Ectodermal cell (in vitro differentiated cells): ENCODE measurements around the gene SNRNP48.
A peak's percentile ranks its signal among the peaks of the same experiment; 100 is the strongest.

Source experiments
- H3K27ac ChIP-seq: 2 replicates; pipeline ENCODE4 v1.7.0; 2013; ENCODE audit warnings: mild to moderate bottlenecking, low read depth, low read length; ENCODE audit not compliant: insufficient read depth, poor library complexity, severe bottlenecking
- H3K27me3 ChIP-seq: 2 replicates; pipeline ENCODE4 v1.7.0; 2013; ENCODE audit warnings: mild to moderate bottlenecking, low read length; ENCODE audit not compliant: insufficient read depth, control insufficient read depth, poor library complexity, severe bottlenecking
- H3K36me3 ChIP-seq: one replicate; pipeline ENCODE4 v1.7.0; 2013; ENCODE audit warnings: low read length; ENCODE audit not compliant: control insufficient read depth, insufficient read depth
- H3K4me1 ChIP-seq: one replicate; pipeline ENCODE4 v1.7.0; 2013; ENCODE audit warnings: low read length; ENCODE audit not compliant: control insufficient read depth, insufficient read depth
- H3K4me3 ChIP-seq: 2 replicates; pipeline ENCODE4 v1.7.0; 2013; ENCODE audit warnings: low read depth, low read length, control low read depth; ENCODE audit not compliant: insufficient read depth
- H3K9me3 ChIP-seq: 2 replicates; pipeline ENCODE4 v1.7.0; 2013; ENCODE audit warnings: mild to moderate bottlenecking, low read length, moderate library complexity; ENCODE audit not compliant: control insufficient read depth
- WGBS, 2 experiments: methylation state at CpG; one replicate each; pipeline ENCODE4 v1.1.7; 2013; ENCODE audit warnings: missing lambda C conversion rate in 2 of 2; 5-methylcytosine and 5-hydroxymethylcytosine counted together

SNRNP48 gene

DNA sequence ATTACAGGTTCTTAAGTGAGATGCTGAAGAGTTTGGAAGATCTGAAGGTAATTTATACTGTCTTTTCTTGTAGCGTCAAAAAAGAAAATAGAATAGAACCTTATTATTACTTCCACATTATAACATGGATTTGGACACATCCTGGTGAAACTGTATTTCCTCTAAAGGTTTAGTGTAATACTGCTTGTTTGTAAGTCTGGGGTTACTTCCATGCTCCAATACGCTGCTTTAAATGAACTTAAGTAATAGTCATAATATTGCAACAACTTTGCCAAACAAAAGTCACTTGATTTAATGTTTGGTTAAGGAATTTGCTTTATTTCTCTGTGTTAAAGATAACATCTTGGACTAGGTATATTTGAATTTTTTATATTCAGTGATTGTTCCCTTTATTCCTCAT lies 11.5 kb upstream of the SNRNP48 start:
- Histone ChIP-seq H3K4me1 (no peaks in the 10 kb centered on the region), H3K9me3 (no peaks in the 10 kb centered on the region), H3K4me3 (no peak overlapping the region), H3K27me3 (no peaks in the 10 kb centered on the region), H3K27ac (no peak overlapping the region), H3K36me3 (peaks cover 2% of the 10 kb centered on the region)
- 50% methylated on average over 1 of the region's 2 CpGs; no CpG with 5 or more reads in 1 of the 2 experiments for WGBS, 2 experiments

DNA sequence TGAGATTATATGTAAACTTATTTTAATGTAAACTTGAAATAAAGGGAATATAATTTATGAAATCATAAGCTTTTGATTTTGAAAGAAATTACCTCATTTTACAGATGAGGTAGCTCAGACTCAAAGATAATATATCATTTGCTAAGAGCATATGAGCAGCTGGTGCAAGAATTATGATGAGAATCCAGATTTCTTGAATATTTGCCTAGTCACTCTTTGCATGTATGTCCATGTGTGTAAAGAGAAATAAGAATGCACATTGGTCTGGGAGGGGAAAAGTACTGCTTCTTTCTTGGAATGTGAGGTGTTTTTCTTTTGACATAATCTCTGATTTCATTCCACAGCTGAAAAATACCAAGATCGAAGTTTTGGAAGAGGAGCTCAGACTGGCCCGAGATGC lies 11.1 kb upstream of the SNRNP48 start:
- H3K27me3 ChIP-seq = no peaks in the 10 kb centered on the region
- H3K9me3 ChIP-seq = no peaks in the 10 kb centered on the region
- no peaks in the 10 kb centered on the region for H3K4me1 ChIP-seq
- H3K27ac ChIP-seq = no peak overlapping the region
- H3K36me3 ChIP-seq = peaks cover 2% of the 10 kb centered on the region
- H3K4me3 ChIP-seq = no peak overlapping the region
- 95 to 100% methylated on average over 2 of the region's 2 CpGs for whole genome bisulfite sequencing, 2 experiments

DNA sequence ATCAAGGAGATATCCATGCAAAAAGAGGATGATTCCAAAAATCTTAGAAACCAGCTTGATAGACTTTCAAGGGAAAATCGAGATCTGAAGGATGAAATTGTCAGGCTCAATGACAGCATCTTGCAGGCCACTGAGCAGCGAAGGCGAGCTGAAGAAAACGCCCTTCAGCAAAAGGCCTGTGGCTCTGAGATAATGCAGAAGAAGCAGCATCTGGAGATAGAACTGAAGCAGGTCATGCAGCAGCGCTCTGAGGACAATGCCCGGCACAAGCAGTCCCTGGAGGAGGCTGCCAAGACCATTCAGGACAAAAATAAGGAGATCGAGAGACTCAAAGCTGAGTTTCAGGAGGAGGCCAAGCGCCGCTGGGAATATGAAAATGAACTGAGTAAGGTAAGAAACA lies 10.1 kb upstream of the SNRNP48 start:
- WGBS, 2 experiments = 93 to 95% methylated on average over 9 of the region's 9 CpGs
- Histone ChIP-seq H3K36me3 (peaks cover 2% of the 10 kb centered on the region), H3K4me3 (no peak overlapping the region), H3K27ac (no peak overlapping the region), H3K4me1 (no peaks in the 10 kb centered on the region), H3K27me3 (no peaks in the 10 kb centered on the region), H3K9me3 (no peaks in the 10 kb centered on the region)

DNA sequence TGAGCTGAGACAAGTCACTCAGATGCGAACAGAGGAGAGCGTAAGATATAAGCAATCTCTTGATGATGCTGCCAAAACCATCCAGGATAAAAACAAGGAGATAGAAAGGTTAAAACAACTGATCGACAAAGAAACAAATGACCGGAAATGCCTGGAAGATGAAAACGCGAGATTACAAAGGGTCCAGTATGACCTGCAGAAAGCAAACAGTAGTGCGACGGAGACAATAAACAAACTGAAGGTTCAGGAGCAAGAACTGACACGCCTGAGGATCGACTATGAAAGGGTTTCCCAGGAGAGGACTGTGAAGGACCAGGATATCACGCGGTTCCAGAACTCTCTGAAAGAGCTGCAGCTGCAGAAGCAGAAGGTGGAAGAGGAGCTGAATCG lies 9.5 kb upstream of the SNRNP48 start:
- no peak overlapping the region for H3K4me3 ChIP-seq
- H3K4me1 ChIP-seq = no peaks in the 10 kb centered on the region
- no peak overlapping the region for H3K27ac ChIP-seq
- H3K9me3 ChIP-seq = no peaks in the 10 kb centered on the region
- WGBS, 2 experiments = 95% methylated on average over 13 of the region's 13 CpGs
- H3K27me3 ChIP-seq = no peaks in the 10 kb centered on the region
- peaks cover 2% of the 10 kb centered on the region for H3K36me3 ChIP-seq

DNA sequence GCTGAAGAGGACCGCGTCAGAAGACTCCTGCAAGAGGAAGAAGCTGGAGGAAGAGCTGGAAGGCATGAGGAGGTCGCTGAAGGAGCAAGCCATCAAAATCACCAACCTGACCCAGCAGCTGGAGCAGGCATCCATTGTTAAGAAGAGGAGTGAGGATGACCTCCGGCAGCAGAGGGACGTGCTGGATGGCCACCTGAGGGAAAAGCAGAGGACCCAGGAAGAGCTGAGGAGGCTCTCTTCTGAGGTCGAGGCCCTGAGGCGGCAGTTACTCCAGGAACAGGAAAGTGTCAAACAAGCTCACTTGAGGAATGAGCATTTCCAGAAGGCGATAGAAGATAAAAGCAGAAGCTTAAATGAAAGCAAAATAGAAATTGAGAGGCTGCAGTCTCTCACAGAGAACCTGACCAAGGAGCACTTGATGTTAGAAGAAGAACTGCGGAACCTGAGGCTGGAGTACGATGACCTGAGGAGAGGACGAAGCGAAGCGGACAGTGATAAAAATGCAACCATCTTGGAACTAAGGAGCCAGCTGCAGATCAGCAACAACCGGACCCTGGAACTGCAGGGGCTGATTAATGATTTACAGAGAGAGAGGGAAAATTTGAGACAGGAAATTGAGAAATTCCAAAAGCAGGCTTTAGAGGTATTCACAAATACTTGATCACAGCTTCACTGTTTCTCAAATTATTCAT lies 8.9 kb upstream of the SNRNP48 start:
- 93 to 96% methylated on average over 14 of the region's 14 CpGs for WGBS, 2 experiments
- Histone ChIP-seq H3K4me1 (no peaks in the 10 kb centered on the region), H3K4me3 (no peak overlapping the region), H3K27me3 (no peaks in the 10 kb centered on the region), H3K9me3 (no peaks in the 10 kb centered on the region), H3K36me3 (peaks cover 2% of the 10 kb centered on the region), H3K27ac (no peak overlapping the region)

DNA sequence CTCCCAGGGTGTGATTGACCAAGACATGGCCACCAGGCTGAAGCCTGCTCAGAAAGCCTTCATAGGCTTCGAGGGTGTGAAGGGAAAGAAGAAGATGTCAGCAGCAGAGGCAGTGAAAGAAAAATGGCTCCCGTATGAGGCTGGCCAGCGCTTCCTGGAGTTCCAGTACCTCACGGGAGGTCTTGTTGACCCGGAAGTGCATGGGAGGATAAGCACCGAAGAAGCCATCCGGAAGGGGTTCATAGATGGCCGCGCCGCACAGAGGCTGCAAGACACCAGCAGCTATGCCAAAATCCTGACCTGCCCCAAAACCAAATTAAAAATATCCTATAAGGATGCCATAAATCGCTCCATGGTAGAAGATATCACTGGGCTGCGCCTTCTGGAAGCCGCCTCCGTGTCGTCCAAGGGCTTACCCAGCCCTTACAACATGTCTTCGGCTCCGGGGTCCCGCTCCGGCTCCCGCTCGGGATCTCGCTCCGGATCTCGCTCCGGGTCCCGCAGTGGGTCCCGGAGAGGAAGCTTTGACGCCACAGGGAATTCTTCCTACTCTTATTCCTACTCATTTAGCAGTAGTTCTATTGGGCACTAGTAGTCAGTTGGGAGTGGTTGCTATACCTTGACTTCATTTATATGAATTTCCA lies 4.6 kb upstream of the SNRNP48 start:
- Histone ChIP-seq H3K27ac (no peak overlapping the region), H3K9me3 (no peaks in the 10 kb centered on the region), H3K27me3 (no peaks in the 10 kb centered on the region), H3K36me3 (peaks cover 2% of the 10 kb centered on the region), H3K4me1 (no peaks in the 10 kb centered on the region), H3K4me3 (no peak overlapping the region)
- 97 to 98% methylated on average over 25 to 28 of the region's 28 CpGs for WGBS, 2 experiments

DNA sequence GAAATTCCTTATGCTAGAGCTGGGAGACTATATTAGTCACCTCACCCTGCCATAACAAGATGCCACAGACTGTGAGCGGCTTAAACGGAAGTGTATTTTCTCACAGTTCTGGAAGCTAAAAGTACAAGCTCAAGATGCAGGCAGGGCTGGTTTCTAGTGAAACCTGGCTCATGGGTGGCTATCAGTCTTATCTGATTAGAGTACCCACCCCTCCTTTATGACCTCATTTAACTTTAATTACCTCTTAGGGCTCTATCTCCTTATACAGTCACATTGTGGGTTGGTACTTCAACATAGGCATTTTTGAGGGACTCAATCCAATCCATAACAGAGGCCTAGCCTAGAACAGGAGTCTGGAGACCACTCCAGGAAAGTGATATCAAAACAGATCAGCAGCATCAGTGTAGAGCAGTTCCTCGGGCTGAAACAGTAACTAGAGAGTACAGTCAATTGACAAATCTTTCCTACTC lies 2.3 kb upstream of the SNRNP48 start:
- Histone ChIP-seq H3K9me3 (no peaks in the 10 kb centered on the region), H3K4me1 (peaks cover 3% of the 10 kb centered on the region), H3K27ac (no peak overlapping the region), H3K36me3 (no peaks in the 10 kb centered on the region), H3K27me3 (no peaks in the 10 kb centered on the region), H3K4me3 (no peak overlapping the region)
- 90% methylated on average over 3 of the region's 3 CpGs for WGBS, 2 experiments

DNA sequence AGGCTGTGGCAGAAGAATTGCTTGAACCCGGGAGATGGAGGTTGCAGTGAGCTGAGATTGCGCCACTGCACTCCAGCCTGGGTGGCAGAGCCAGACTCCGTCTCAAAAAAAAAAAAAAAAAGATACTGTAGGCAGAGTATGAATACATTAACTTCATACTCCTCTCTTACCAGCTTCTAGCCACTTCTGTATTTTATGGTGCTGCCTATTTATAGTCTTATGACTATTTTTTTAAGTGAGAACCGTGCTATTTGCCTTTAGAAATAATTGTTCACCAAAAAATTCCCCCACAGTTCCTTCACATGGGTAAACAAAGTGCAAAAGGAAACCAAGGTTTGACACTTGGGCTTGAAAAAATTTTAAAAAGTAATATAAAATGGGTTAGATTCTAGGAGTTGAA lies 1.5 kb upstream of the SNRNP48 start:
- no peaks in the 10 kb centered on the region for H3K36me3 ChIP-seq
- H3K9me3 ChIP-seq = no peaks in the 10 kb centered on the region
- peaks cover 3% of the 10 kb centered on the region for H3K4me1 ChIP-seq
- H3K27ac ChIP-seq = no peak overlapping the region
- H3K4me3 ChIP-seq = no peak overlapping the region
- WGBS, 2 experiments = 93 to 100% methylated on average over 2 to 4 of the region's 4 CpGs
- H3K27me3 ChIP-seq = no peaks in the 10 kb centered on the region

DNA sequence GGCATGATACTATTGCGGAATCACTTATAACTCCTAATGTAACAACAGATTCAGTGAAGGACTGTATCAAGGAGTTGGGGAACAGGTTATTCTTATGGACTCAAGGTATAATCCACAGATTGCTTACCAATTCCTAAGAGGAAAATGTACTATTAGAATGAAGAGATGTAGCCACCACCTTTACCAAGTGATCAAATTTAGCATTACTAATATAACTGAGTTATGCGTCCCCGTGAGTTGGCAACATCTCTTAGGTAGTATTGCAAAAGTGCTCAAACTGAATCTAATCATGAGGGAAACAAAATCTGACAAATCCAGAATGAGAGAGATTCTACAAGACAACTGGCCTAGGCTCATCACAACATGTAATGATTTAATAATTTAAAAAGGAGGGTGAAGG lies 777 bp upstream of the SNRNP48 start:
- Histone ChIP-seq H3K4me1 (peaks cover 3% of the 10 kb centered on the region), H3K27me3 (no peaks in the 10 kb centered on the region), H3K4me3 (peak overlapping the region; percentile 85), H3K36me3 (no peaks in the 10 kb centered on the region), H3K9me3 (no peaks in the 10 kb centered on the region), H3K27ac (no peak overlapping the region)
- 98 to 100% methylated on average over 3 of the region's 3 CpGs for WGBS, 2 experiments

DNA sequence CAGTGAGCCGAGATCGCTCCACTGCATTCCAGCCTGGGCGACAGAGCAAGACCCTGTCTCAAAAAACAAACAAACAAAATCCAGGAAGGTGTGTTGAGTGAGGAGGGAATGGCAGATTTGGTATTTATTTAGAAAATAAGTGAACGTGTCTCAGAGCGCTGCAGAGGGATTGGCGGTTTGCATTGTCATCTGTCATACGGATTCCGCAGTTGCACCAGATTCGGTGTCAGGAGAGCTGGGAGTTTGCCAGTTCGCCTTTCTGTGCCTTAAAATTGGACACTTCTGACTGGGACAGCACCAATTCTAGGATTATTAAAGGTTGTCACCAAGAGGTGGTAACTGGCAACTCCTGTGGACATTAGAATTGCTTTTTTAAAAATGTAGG lies 912 bp downstream of the SNRNP48 start:
- Histone ChIP-seq H3K27me3 (no peaks in the 10 kb centered on the region), H3K4me1 (peaks cover 3% of the 10 kb centered on the region), H3K9me3 (no peaks in the 10 kb centered on the region), H3K4me3 (peak overlapping the region; percentile 85), H3K36me3 (peaks cover 4% of the 10 kb centered on the region), H3K27ac (no peak overlapping the region)
- 42 to 46% methylated on average over 10 of the region's 10 CpGs for WGBS, 2 experiments
